Endometrium (tissue), 2 donors: ENCODE results near the gene SURF4.
"Not testable (repeated sequence)": the region's sequence is repeated elsewhere in the genome, so short reads cannot be mapped to it uniquely, and the experiment has no call there.

Experiments used
- FAIRE-seq: peaks from 2 replicates; lab custom pipeline; 2012; peaks lifted over from hg19 to GRCh38; lab: Jason Lieb, UNC
- donor health status: control.
- donor health status: control.

The SURF4 gene

GRCh38 chr9:133397370-133397769 lies 21.5 kb upstream of the SURF4 start:
- FAIRE-seq = no peak

GRCh38 chr9:133396952-133397351 lies 21.1 kb upstream of the SURF4 start:
- no peak for FAIRE-seq

GRCh38 chr9:133394687-133395271 lies 18.9 kb upstream of the SURF4 start:
- FAIRE-seq = no peak

GRCh38 chr9:133393399-133393798 lies 17.5 kb upstream of the SURF4 start:
- no peak for FAIRE-seq

- not testable (repeated sequence) for FAIRE-seq
Observed at GRCh38 chr9:133392308-133392707, 16.4 kb upstream of the SURF4 start.

GRCh38 chr9:133391449-133391848 lies 15.6 kb upstream of the SURF4 start:
- FAIRE-seq = not testable (repeated sequence)

GRCh38 chr9:133390713-133391112 lies 14.9 kb upstream of the SURF4 start:
- no peak for FAIRE-seq

GRCh38 chr9:133389562-133389961 lies 13.7 kb upstream of the SURF4 start:
- FAIRE-seq = no peak

- FAIRE-seq = no peak
Observed at GRCh38 chr9:133389025-133389557, 13.2 kb upstream of the SURF4 start.

- no peak for FAIRE-seq
Observed at GRCh38 chr9:133387680-133388079, 11.8 kb upstream of the SURF4 start.

- no peak for FAIRE-seq
Observed at GRCh38 chr9:133386338-133386737, 10.5 kb upstream of the SURF4 start.

- FAIRE-seq = no peak
Observed at GRCh38 chr9:133385452-133385851, 9.6 kb upstream of the SURF4 start.

GRCh38 chr9:133384736-133385321 lies 9.0 kb upstream of the SURF4 start:
- FAIRE-seq = no peak

GRCh38 chr9:133383438-133383837 lies 7.6 kb upstream of the SURF4 start:
- FAIRE-seq = no peak

GRCh38 chr9:133382507-133383141 lies 6.8 kb upstream of the SURF4 start:
- FAIRE-seq = no peak

GRCh38 chr9:133380734-133381133 lies 4.9 kb upstream of the SURF4 start:
- FAIRE-seq = no peak

GRCh38 chr9:133379153-133380086 lies 3.6 kb upstream of the SURF4 start:
- FAIRE-seq = no peak

- no peak for FAIRE-seq
Observed at GRCh38 chr9:133378408-133378962, 2.6 kb upstream of the SURF4 start.

- no peak for FAIRE-seq
Observed at GRCh38 chr9:133377721-133378216, 1.9 kb upstream of the SURF4 start.

GRCh38 chr9:133377280-133377679 lies 1.4 kb upstream of the SURF4 start:
- FAIRE-seq = not testable (repeated sequence)

- no peak for FAIRE-seq
Observed at GRCh38 chr9:133375116-133375723, 640 bp downstream of the SURF4 start.
